Activated T-cell treated with anti-CD3 and anti-CD28 coated beads for 1 hour (primary cell): Measurements from ENCODE around the gene S1PR3.

Experiments
- DNase-seq: peaks from one replicate; pipeline ENCODE4 v3.0.0-alpha.2; 2020; ENCODE audit warnings: low read depth

S1PR3 gene

DNA sequence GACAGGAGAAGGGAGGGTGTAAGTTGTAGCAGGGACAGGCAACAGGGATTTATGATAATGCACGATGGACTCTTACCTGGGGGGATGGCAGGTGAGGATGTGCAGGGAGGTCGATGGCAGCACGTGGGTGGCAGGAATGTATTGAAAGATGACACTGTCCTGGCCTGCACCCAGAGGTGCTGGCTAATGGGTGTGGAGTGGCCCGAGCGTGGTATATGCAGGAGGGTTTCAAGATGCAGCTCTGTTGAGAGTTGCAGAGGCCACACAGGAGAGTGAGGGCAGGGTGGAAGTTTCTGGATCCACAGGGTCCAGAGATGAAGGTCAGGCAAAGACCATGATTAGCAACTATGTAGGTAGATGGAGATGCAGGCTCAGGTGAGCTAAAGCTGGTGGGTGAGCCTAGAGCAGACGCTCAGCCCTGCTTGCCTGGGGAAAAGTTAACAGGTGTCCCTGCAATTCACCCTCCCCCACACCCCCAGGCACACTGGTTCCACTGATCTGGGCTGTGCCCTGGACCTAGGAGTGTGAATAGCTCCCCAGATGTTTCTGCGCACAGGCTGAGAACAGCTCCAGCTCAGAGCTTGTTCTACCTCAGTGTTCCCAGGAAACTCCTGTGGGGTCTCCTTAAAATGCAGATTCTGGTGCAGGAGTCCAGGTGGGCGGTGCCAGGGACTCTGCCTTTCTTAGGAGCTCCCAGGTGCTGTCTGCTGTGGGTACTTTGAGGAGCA is 21.5 kb upstream of the S1PR3 start:
- DNase-seq: no peak

DNA sequence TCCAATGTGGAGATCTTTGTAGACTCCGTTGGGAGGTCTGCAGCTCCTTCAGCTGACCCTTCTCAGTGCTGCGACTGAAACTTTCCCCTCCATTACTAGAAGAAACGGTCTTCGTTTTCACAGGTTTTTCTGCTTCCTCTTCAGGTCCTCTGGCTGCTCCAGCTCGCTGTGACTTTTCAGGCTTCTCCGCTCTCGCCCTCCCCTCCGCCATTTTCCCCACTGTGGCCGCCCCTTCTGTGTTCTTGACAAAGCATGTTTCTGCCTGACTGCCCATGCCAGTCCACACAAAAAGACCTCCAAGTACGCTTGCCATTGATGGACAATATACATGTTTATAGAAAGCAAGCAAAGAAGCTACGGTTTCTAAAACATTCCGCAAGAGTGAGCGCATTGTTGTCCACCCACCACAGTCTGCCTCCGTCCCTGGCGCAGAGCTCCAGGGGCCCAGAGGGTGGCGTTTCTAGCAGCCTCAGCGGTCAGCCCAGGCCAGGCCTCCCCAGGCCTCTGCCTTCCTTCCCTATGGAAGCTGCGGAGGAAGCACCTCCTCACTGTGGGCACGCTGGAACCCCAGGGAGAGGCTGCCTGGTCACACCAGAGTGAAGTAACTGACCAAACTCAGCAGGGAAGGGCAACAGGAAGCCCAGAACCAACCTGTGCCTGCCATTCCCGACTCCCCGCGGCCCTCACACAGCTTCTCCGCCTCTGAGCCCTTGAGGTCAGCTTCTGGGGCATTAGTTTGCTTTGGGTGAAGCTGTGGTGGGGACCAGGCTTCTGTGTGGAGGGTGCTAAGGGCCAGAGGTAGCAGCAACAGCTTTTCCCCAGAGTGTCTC is 19.9 kb upstream of the S1PR3 start:
- DNase-seq: no peak

DNA sequence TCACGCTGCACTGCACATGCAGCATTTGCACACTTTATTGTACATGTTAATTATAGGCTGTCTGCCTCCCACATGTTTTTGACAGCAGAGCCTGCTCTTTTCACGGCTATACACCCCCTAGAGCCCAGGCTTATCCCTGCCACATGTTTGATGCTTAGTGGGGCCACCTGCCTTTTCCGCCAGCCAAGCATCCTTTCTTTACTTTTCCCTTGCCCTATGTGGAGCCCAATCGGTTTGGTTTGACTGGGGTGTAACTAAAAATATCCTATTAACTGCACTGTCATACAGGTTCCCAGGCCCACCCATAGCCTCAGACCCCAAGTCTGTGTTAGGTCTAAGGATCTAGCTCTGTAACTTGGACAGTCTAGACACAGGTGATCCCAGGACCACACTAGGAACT is 18.9 kb upstream of the S1PR3 start:
- DNase-seq: no peak

DNA sequence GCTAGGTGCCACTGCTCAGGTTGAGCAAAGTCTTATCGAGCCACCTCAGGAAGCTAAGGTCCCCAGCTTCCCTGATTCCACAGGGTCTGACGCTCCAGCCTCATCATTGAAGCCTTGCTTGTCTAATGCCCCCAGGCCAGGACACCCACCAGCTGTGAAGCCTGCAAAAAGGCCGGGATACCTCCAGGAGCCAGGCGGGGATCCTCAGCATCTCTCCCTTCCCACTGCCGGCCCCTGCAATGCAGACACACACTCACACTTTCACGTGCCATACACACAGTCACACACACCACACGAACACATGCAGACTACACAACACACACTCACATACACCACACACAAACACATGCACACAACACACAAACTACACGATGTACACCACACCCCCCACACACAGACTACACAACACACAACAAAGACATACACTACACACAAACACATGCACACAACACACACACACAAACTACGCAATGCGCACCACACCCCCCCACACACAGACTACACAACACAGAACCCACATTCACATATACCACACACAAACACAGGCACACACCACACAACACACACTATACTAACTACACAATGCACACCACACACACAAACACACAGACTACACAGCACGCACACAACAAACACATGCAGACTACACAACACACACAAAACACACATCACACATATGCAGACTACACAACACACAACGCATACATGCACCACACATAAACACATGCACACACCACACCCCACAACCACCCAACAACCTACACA is 17.8 kb upstream of the S1PR3 start:
- DNase-seq: no peak

DNA sequence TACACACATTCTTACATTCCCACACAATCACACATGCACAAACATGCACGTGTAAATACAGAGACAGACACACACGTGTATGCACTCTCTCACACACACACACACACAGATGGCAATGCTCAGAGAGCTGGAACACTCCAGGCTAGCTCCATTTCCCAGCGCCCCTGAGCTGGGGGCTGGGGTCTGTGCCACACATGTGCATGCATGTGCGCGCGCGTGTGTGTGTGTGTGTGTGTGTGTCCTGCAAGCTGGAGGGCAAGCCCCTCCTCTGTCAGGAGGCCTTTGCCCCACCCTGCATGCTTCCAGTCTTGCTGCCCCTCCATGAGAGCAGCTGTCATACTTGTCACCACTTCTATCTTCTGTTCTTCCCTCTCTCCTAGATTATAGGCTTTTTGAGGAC is 16.6 kb upstream of the S1PR3 start:
- DNase-seq: no peak

- DNase-seq: no peak
Observed at GRCh38 chr9:88975966-88976889, 15.0 kb upstream of the S1PR3 start.

- DNase-seq: no peak
Observed at GRCh38 chr9:88976890-88977257, 14.4 kb upstream of the S1PR3 start.

- DNase-seq: no peak
Observed at GRCh38 chr9:88978034-88978433, 13.2 kb upstream of the S1PR3 start.

DNA sequence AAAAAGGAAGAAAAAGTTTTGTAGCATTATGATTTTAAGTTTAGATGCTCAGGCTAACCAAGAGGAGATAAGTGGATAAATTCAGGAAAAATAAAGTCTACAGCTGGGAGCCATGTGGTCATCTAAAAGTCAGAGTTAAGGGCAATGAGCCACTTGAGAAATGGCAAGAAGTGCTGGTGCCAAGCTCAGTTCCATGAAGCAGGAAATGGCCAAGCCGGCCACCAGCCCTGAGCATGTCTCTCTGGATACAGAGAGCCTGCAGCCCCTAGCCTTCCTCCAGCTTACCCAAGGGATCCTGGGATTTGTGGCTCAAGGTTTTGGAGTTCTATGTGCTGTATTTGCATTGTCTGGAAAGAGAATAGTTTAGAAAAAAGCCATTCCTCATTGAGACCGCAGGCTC is 12.2 kb upstream of the S1PR3 start:
- no peak for DNase-seq

GRCh38 chr9:88979791-88980190 is 11.5 kb upstream of the S1PR3 start:
- no peak for DNase-seq

- no peak for DNase-seq
Observed at GRCh38 chr9:88980740-88981203, 10.5 kb upstream of the S1PR3 start.

GRCh38 chr9:88983865-88984542 is 7.3 kb upstream of the S1PR3 start:
- no peak for DNase-seq

GRCh38 chr9:88984543-88984883 is 6.8 kb upstream of the S1PR3 start:
- DNase-seq: no peak

- DNase-seq: no peak
Observed at GRCh38 chr9:88985616-88986015, 5.7 kb upstream of the S1PR3 start.

DNA sequence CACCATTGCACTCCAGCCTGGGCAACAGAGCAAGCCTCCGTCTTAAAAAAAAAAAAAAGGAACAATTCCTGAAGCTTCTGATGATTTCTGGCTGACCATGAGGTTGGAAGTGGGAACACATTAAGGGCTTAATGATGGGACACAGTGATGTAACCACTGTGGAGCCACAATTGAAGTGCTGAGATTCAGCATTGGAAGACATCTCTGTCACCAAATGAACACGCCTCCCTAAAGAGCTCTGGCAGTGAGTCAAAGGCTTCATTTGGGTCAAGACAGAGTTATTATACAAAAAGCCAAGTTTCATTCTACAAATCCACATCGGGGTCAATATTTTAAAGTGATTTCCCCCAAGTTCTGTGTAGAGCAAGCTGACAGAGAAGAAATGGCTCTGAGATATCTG is 4.5 kb upstream of the S1PR3 start:
- DNase-seq: no peak

DNA sequence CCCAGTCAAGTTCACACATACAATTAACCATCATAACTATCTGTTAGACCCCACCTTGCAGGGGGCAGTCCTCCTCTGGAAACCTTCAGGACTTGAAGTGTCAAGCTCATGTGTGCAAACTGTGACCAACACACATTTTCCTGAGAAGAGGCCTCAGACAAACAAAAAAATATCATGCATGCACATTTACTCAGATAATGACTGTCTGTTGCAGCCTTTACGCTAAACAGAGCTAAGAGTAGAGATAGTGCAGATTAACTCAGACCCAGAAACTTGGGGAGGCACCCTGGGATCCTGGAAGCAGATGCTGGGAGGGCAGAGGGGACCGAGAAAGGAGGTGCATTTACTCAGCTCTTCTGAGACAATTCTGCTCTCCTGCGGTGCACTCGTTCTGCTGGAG is 3.6 kb upstream of the S1PR3 start:
- no peak for DNase-seq

GRCh38 chr9:88988796-88989641 is 2.2 kb upstream of the S1PR3 start:
- DNase-seq: no peak

DNA sequence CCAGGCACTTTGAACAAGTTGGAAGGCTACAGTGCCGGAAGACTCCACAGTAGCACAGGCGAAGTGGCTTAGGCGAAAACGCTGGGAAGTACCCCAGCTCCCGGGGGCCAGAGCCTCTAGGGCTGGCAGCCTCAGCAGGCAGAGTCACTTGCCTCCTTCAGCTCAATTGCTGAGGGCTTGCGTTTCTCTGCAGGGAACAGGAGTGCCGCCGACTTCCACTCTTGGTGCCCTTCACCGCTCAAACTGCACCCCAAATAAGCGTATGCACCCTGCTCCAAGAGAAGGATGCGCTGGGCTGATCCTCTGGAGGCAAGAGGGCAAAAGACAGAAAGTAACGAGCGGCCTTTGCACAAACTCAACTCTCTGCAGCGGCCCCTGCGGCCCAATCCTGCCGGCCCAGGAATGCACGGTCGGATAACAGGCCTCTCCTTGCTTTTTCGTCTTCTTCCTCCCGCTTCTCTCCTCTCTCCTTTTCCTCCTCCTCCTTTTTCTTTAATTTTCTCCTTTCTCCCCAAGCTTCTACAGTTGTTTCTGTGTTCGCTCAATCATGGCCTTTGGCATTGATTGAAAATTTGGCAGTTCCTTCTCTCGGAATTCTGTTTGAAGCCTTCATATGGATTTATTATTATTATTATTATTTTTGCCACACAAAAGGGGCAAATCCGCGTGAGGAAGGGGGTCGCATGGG is 1.1 kb upstream of the S1PR3 start:
- no peak for DNase-seq

DNA sequence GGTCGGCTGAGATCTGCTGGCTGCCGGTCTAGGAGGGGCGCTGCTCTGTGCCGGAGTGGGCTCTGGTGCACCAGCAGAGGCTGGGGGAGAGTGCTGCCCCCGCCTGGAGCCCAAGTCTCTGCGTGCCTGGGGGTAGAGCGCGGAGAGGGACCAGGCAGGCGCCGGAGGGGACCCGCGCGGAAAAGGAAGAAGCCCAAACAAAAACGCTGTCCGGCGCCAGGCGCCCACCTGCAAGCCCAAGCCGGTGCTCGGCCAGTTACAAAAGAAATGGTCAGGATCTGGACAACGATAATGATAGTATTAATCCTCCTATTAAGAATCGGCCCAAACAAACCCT is 571 bp upstream of the S1PR3 start:
- no peak for DNase-seq

DNA sequence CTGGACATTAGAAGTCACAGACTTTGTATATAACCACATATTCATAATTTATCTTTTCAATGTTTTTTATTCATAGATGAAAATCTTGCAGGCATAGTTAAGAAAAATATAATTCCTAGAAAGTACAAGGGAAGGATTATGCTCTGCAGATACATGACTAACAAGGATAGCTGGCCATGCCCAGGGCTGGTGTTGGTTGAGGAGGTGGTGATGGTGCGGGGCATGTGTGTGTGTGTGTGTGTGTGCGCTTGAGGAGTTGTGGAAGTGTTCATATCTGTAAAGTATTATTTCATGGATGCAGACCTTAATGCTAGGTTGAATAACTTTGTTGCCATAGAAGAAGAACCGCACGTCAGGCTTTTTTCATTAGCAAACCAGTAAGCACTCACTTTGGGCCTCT is 1.3 kb downstream of the S1PR3 start:
- DNase-seq: no peak
